ENCODE measurements around the gene CXCR6. TPM values are rescaled to one million over a fixed set of nuclear protein-coding genes. Genes with fewer than 3 reads are reported as not detected.

CXCR6 gene
- total and polyA plus RNA-seq, 4 donors, result 0.10 to 0.30 (median 0.14) TPM; not detected in 1

GRCh38 chr3:45951946-45952345 is 8.7 kb downstream of the CXCR6 start:
- Histone ChIP-seq H3K27me3 (ENCODE audit: control insufficient read depth, insufficient read depth, low read length) (no peaks in the 10 kb centered on the region), H3K27ac (ENCODE audit: low read depth, low read length) (no peak overlapping the region), H3K4me3 (ENCODE audit: low read depth, low read length) (no peak overlapping the region), H3K36me3 (ENCODE audit: control insufficient read depth, insufficient read depth, low read length) (peaks cover 33% of the 10 kb centered on the region), H3K9me3 (ENCODE audit: control insufficient read depth, insufficient read depth, low read length) (no peaks in the 10 kb centered on the region), H3K4me1 (ENCODE audit: control insufficient read depth, insufficient read depth, low read length) (no peaks in the 10 kb centered on the region)
- 97% methylated on average over 5 of the region's 6 CpGs for WGBS (ENCODE audit: insufficient coverage)
- no peak for DNase-seq (ENCODE audit: low read depth in 4 of 6, low spot score in 6 of 6)

GRCh38 chr3:45952456-45952855 is 9.2 kb downstream of the CXCR6 start:
- peaks cover 33% of the 10 kb centered on the region for H3K36me3 ChIP-seq (ENCODE audit: control insufficient read depth, insufficient read depth, low read length)

DNA sequence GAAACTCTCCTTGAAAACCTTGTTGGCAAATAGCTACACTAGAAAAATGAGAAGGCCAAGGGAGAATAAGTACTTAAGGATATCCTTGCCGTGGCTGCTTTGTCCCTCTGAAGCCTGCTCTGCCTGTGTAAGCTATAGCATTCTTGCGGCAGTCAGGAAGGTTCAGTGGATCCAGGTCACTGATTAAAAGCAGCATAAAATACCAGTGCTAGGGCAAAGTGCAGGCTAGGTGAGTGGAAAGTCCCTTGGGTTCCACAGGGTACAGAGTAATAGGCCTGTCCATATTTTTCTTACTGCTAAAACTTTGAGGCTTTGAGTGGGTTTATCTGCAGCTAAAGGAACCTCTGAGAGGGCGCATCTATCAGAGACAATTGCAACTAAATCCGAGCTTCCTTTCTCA is 10.3 kb downstream of the CXCR6 start:
- Histone ChIP-seq H3K27ac (ENCODE audit: low read depth, low read length) (no peak overlapping the region), H3K36me3 (ENCODE audit: control insufficient read depth, insufficient read depth, low read length) (peaks cover 37% of the 10 kb centered on the region), H3K9me3 (ENCODE audit: control insufficient read depth, insufficient read depth, low read length) (no peaks in the 10 kb centered on the region), H3K4me1 (ENCODE audit: control insufficient read depth, insufficient read depth, low read length) (peaks cover 5% of the 10 kb centered on the region), H3K27me3 (ENCODE audit: control insufficient read depth, insufficient read depth, low read length) (no peaks in the 10 kb centered on the region), H3K4me3 (ENCODE audit: low read depth, low read length) (no peak overlapping the region)
- 80% methylated on average over 4 of the region's 4 CpGs for WGBS (ENCODE audit: insufficient coverage)
- DNase-seq (ENCODE audit: low read depth in 4 of 6, low spot score in 6 of 6), result no peak

More at GRCh38 chr3:45952456-45952855, 9.2 kb downstream of the CXCR6 start:
- Histone ChIP-seq H3K27ac (ENCODE audit: low read depth, low read length) (no peak overlapping the region), H3K4me3 (ENCODE audit: low read depth, low read length) (no peak overlapping the region), H3K9me3 (ENCODE audit: control insufficient read depth, insufficient read depth, low read length) (no peaks in the 10 kb centered on the region), H3K4me1 (ENCODE audit: control insufficient read depth, insufficient read depth, low read length) (peaks cover under 1% of the 10 kb centered on the region), H3K27me3 (ENCODE audit: control insufficient read depth, insufficient read depth, low read length) (no peaks in the 10 kb centered on the region)
- DNase-seq (ENCODE audit: low read depth in 4 of 6, low spot score in 6 of 6), result no peak
- 39% methylated on average over 1 of the region's 4 CpGs for WGBS (ENCODE audit: insufficient coverage)

DNA sequence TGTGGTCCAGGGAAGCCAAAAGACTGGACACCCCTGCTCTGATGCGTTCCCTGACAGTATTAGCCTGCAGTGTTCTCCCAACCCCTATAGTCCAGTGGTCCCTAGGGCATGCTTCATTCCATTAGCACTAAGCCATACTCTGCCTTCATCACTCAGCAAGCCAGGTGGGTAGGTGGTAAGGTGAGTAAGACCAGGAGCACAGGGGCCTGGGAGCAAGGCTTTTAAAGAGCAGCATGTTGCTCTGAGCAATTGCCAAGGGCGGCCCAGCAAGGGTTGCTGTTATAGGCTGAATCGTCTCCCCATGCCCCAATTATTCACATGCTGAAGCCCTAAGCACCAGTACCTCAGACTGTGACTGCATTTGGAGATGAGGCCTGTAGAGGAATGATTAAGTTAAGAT is 11.0 kb downstream of the CXCR6 start:
- 90% methylated on average over 2 of the region's 3 CpGs for WGBS (ENCODE audit: insufficient coverage)
- no peak overlapping the region for H3K4me3 ChIP-seq (ENCODE audit: low read depth, low read length)
- peaks cover 5% of the 10 kb centered on the region for H3K4me1 ChIP-seq (ENCODE audit: control insufficient read depth, insufficient read depth, low read length)
- DNase-seq (ENCODE audit: low read depth in 4 of 6, low spot score in 6 of 6), result no peak
- no peak overlapping the region for H3K27ac ChIP-seq (ENCODE audit: low read depth, low read length)
- H3K27me3 ChIP-seq (ENCODE audit: control insufficient read depth, insufficient read depth, low read length), result no peaks in the 10 kb centered on the region
- H3K36me3 ChIP-seq (ENCODE audit: control insufficient read depth, insufficient read depth, low read length), result peaks cover 38% of the 10 kb centered on the region
- no peaks in the 10 kb centered on the region for H3K9me3 ChIP-seq (ENCODE audit: control insufficient read depth, insufficient read depth, low read length)

- 79% methylated on average over 10 of the region's 11 CpGs for WGBS (ENCODE audit: insufficient coverage)
- no peak for DNase-seq (ENCODE audit: low read depth in 4 of 6, low spot score in 6 of 6)
- Histone ChIP-seq H3K27me3 (ENCODE audit: control insufficient read depth, insufficient read depth, low read length) (no peaks in the 10 kb centered on the region), H3K9me3 (ENCODE audit: control insufficient read depth, insufficient read depth, low read length) (no peaks in the 10 kb centered on the region), H3K27ac (ENCODE audit: low read depth, low read length) (no peak overlapping the region), H3K4me3 (ENCODE audit: low read depth, low read length) (no peak overlapping the region), H3K4me1 (ENCODE audit: control insufficient read depth, insufficient read depth, low read length) (peaks cover 5% of the 10 kb centered on the region), H3K36me3 (ENCODE audit: control insufficient read depth, insufficient read depth, low read length) (peaks cover 30% of the 10 kb centered on the region)
Observed at GRCh38 chr3:45955017-45955647, 11.9 kb downstream of the CXCR6 start.

GRCh38 chr3:45955706-45956105 is 12.4 kb downstream of the CXCR6 start:
- H3K27ac ChIP-seq (ENCODE audit: low read depth, low read length), result no peak overlapping the region
- no peaks in the 10 kb centered on the region for H3K9me3 ChIP-seq (ENCODE audit: control insufficient read depth, insufficient read depth, low read length)
- DNase-seq (ENCODE audit: low read depth in 4 of 6, low spot score in 6 of 6), result no peak
- peaks cover 5% of the 10 kb centered on the region for H3K4me1 ChIP-seq (ENCODE audit: control insufficient read depth, insufficient read depth, low read length)
- no peaks in the 10 kb centered on the region for H3K27me3 ChIP-seq (ENCODE audit: control insufficient read depth, insufficient read depth, low read length)
- WGBS (ENCODE audit: insufficient coverage), result 100% methylated on average over 1 of the region's 4 CpGs
- no peak overlapping the region for H3K4me3 ChIP-seq (ENCODE audit: low read depth, low read length)
- H3K36me3 ChIP-seq (ENCODE audit: control insufficient read depth, insufficient read depth, low read length), result peaks cover 28% of the 10 kb centered on the region

- Histone ChIP-seq H3K9me3 (ENCODE audit: control insufficient read depth, insufficient read depth, low read length) (no peaks in the 10 kb centered on the region), H3K4me3 (ENCODE audit: low read depth, low read length) (no peak overlapping the region), H3K4me1 (ENCODE audit: control insufficient read depth, insufficient read depth, low read length) (peaks cover 5% of the 10 kb centered on the region), H3K27ac (ENCODE audit: low read depth, low read length) (no peak overlapping the region), H3K36me3 (ENCODE audit: control insufficient read depth, insufficient read depth, low read length) (peaks cover 28% of the 10 kb centered on the region), H3K27me3 (ENCODE audit: control insufficient read depth, insufficient read depth, low read length) (no peaks in the 10 kb centered on the region)
- peak in 5 of 6 donors; percentile 33 to 82 (median 56) for DNase-seq (ENCODE audit: low read depth in 4 of 6, low spot score in 6 of 6)
- 32% methylated on average over 3 of the region's 5 CpGs for WGBS (ENCODE audit: insufficient coverage)
Observed at GRCh38 chr3:45957586-45957985, 14.3 kb downstream of the CXCR6 start.

DNA sequence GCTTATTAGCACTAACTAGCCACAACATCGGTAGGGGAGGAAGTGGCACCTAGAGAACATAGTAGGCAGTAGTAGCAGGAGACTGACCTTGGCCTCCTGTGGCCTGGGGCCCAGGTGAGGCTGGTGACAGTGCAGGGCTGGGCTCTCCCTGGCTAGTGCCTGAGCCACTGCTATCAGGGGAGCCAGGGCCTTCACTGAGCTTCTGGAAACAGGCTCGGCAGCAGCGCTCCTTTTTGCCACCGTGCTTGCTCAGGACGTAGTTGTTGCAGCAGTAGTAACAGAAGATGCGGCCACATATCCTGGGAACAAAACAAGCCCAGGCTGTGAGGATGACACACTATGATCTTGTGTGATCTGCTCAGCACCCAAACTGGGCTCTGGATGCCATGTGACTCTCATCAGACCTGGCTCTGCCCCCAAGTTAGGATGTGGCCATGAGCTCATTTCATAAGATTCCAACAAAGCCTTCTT is 15.1 kb downstream of the CXCR6 start:
- Histone ChIP-seq H3K27ac (ENCODE audit: low read depth, low read length) (no peak overlapping the region), H3K4me3 (ENCODE audit: low read depth, low read length) (no peak overlapping the region), H3K9me3 (ENCODE audit: control insufficient read depth, insufficient read depth, low read length) (no peaks in the 10 kb centered on the region), H3K36me3 (ENCODE audit: control insufficient read depth, insufficient read depth, low read length) (peaks cover 29% of the 10 kb centered on the region), H3K4me1 (ENCODE audit: control insufficient read depth, insufficient read depth, low read length) (peaks cover 5% of the 10 kb centered on the region), H3K27me3 (ENCODE audit: control insufficient read depth, insufficient read depth, low read length) (no peaks in the 10 kb centered on the region)
- DNase-seq (ENCODE audit: low read depth in 4 of 6, low spot score in 6 of 6), result no peak
- 95% methylated on average over 6 of the region's 6 CpGs for WGBS (ENCODE audit: insufficient coverage)

GRCh38 chr3:45959201-45959600 is 15.9 kb downstream of the CXCR6 start:
- Histone ChIP-seq H3K27ac (ENCODE audit: low read depth, low read length) (no peak overlapping the region), H3K4me1 (ENCODE audit: control insufficient read depth, insufficient read depth, low read length) (peaks cover 5% of the 10 kb centered on the region), H3K27me3 (ENCODE audit: control insufficient read depth, insufficient read depth, low read length) (no peaks in the 10 kb centered on the region), H3K36me3 (ENCODE audit: control insufficient read depth, insufficient read depth, low read length) (peaks cover 31% of the 10 kb centered on the region), H3K9me3 (ENCODE audit: control insufficient read depth, insufficient read depth, low read length) (no peaks in the 10 kb centered on the region), H3K4me3 (ENCODE audit: low read depth, low read length) (no peak overlapping the region)
- DNase-seq (ENCODE audit: low read depth in 4 of 6, low spot score in 6 of 6), result no peak
- WGBS (ENCODE audit: insufficient coverage), result 96% methylated on average over 7 of the region's 7 CpGs

GRCh38 chr3:45960289-45960688 is 17.0 kb downstream of the CXCR6 start:
- Histone ChIP-seq H3K27me3 (ENCODE audit: control insufficient read depth, insufficient read depth, low read length) (no peaks in the 10 kb centered on the region), H3K27ac (ENCODE audit: low read depth, low read length) (no peak overlapping the region), H3K9me3 (ENCODE audit: control insufficient read depth, insufficient read depth, low read length) (no peaks in the 10 kb centered on the region), H3K4me3 (ENCODE audit: low read depth, low read length) (no peak overlapping the region), H3K36me3 (ENCODE audit: control insufficient read depth, insufficient read depth, low read length) (peaks cover 32% of the 10 kb centered on the region), H3K4me1 (ENCODE audit: control insufficient read depth, insufficient read depth, low read length) (peaks cover 8% of the 10 kb centered on the region)
- DNase-seq (ENCODE audit: low read depth in 4 of 6, low spot score in 6 of 6), result no peak
- 100% methylated on average over 2 of the region's 2 CpGs for WGBS (ENCODE audit: insufficient coverage)

Data from spinal cord (tissue), 10 donors.